Measurements from ENCODE around the gene ACCSL.

The ACCSL gene

DNA sequence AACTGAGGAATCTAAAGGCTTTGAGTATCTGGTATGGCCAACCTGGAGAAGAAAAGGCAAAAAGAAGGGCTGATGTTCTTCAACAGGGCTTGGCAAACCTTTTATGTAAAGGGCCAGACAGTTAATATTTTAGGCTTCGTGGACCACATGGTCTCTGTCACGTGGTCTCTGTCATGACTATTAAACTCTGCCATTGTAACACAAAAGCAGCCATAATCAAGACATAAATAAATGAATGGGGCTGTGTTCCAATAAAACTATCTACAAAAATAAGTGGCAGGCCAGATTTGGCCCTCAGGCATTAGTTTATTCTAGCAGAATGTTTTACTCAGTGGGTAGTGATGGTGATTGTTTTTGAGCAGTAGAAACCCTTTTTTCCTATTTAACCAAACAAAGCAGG is 483 bp upstream of the ACCSL start:
- TF ChIP-seq, protein P1, sequence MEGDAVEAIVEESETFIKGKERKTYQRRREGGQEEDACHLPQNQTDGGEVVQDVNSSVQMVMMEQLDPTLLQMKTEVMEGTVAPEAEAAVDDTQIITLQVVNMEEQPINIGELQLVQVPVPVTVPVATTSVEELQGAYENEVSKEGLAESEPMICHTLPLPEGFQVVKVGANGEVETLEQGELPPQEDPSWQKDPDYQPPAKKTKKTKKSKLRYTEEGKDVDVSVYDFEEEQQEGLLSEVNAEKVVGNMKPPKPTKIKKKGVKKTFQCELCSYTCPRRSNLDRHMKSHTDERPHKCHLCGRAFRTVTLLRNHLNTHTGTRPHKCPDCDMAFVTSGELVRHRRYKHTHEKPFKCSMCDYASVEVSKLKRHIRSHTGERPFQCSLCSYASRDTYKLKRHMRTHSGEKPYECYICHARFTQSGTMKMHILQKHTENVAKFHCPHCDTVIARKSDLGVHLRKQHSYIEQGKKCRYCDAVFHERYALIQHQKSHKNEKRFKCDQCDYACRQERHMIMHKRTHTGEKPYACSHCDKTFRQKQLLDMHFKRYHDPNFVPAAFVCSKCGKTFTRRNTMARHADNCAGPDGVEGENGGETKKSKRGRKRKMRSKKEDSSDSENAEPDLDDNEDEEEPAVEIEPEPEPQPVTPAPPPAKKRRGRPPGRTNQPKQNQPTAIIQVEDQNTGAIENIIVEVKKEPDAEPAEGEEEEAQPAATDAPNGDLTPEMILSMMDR (IDR thresholded peaks at IDR 0.05) = no peak
- Mint-ChIP-seq H3K4me1 (no peaks in the 10 kb centered on the region), H3K9me3 (no peaks in the 10 kb centered on the region), H3K4me3 (no peak overlapping the region), H3K27me3 (ENCODE audit: low read depth, poor library complexity) (peaks cover 26% of the 10 kb centered on the region), H3K27ac (no peak overlapping the region), H3K36me3 (ENCODE audit: low read depth) (no peaks in the 10 kb centered on the region)
- DNase-seq = no peak

DNA sequence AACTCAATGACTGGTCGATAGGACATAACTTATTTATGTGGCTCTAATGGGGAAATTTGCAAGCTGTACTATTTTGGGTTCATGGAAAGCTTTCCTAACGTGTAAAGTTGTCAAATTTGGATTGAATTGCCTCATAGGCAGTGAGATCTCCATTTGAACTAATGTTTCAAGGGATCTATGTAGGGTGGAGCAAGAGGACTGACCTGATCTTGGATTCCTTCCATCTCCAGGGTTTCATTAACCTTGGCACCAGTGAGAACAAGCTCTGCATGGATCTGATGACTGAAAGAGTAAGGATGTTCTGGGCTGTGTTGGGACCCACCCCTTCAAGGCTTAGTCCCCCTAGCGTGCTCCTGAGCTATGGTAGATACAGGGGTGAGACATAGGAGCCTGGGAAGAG is 2.1 kb downstream of the ACCSL start:
- no peaks in the 10 kb centered on the region for H3K36me3 Mint-ChIP-seq (ENCODE audit: low read depth)
- H3K9me3 Mint-ChIP-seq = no peaks in the 10 kb centered on the region
- no peaks in the 10 kb centered on the region for H3K4me1 Mint-ChIP-seq
- no peak for DNase-seq
- TF ChIP-seq, protein P1 (IDR thresholded peaks at IDR 0.05) = no peak
- peaks cover 17% of the 10 kb centered on the region for H3K27me3 Mint-ChIP-seq (ENCODE audit: low read depth, poor library complexity)
- no peak overlapping the region for H3K27ac Mint-ChIP-seq
- no peak overlapping the region for H3K4me3 Mint-ChIP-seq

DNA sequence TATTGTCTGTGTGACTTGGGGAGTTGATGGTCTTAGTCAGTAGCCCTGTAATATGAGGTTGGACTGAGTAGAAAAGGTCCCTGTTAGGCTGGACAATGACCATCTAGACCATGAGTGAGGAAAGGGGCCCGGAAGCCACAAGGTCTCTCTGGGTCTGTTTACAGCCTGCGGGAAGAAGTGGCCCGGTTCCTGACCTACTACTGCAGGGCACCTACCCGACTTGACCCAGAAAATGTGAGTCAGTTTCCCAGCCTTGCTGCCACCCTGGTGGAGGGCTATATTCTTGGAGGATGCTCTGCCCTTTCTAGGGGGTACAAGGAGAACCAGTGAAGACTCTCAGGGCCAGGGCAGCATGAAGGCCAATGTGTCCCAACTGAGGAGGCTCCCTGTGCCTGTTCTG is 3.4 kb downstream of the ACCSL start:
- TF ChIP-seq, protein P1 (IDR thresholded peaks at IDR 0.05) = no peak
- Mint-ChIP-seq H3K27ac (no peak overlapping the region), H3K4me3 (no peak overlapping the region), H3K9me3 (no peaks in the 10 kb centered on the region), H3K27me3 (ENCODE audit: low read depth, poor library complexity) (peaks cover 11% of the 10 kb centered on the region), H3K36me3 (ENCODE audit: low read depth) (no peaks in the 10 kb centered on the region), H3K4me1 (no peaks in the 10 kb centered on the region)
- no peak for DNase-seq

DNA sequence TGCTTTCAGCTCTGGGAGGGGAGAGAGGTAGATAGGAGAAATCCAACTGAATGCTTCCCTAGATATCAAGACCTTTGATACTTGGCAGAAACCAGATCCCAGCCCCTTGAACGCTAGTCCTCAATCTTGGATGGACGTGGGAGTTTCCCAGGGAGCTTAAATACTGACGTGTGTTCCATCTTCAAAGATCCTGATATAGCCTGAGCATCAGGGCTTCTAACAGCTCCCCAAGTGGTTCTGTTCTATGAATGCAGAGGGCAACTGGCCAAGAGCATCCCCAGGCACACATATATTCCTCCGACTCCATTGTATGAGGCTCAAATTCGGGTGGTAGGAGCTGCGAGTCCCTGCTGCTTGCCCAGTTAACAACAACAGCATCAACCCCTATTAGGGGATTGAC is 9.6 kb downstream of the ACCSL start:
- DNase-seq = no peak
- TF ChIP-seq, protein P1 (IDR thresholded peaks at IDR 0.05) = no peak
- Mint-ChIP-seq H3K27me3 (ENCODE audit: low read depth, poor library complexity) (peaks cover 18% of the 10 kb centered on the region), H3K36me3 (ENCODE audit: low read depth) (no peaks in the 10 kb centered on the region), H3K27ac (no peak overlapping the region), H3K4me3 (no peak overlapping the region), H3K9me3 (no peaks in the 10 kb centered on the region), H3K4me1 (no peaks in the 10 kb centered on the region)

DNA sequence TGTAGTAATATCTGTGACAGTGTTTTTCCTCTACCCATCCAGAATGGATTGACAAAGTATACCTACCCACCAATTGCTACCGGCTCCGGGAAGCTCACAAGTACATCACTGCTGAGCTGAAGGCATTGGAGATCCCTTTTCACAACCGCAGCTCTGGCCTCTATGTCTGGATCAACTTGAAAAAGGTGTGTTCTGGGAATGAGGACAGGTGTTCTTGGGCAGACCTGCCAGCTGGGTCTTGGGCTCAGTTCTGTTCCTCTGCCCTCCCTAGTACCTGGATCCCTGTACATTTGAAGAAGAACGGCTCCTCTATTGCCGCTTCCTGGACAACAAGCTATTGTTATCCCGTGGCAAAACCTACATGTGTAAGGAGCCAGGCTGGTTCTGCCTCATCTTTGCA is 10.5 kb downstream of the ACCSL start:
- H3K4me1 Mint-ChIP-seq = no peaks in the 10 kb centered on the region
- TF ChIP-seq, protein P1 (IDR thresholded peaks at IDR 0.05) = no peak
- no peak for DNase-seq

DNA sequence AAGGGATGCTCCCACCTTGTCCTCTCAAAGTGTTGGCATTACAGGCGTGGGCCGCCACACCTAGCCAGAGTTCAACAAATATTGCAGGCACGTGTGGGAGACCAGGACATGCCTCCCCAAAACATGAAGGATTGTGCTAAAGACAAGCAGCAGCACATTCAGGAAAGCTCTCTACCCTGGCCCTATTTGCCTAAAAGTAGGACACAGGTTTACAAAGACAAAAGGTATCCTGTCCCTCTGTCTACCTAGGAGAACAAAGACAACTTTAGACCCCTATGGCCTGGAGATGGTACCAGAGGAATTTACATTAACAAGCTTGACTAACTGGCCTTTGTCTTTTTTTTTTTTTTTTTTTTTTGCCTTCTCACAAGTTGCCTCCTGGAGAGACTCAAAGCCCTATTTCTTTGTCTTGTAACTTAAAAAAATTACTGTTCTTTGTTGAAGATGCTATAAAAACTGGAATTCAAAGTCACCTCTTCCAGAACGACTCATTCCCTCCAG is 17.4 kb downstream of the ACCSL start:
- no peak for DNase-seq
- peak overlapping the region; percentile 83 for H3K4me3 Mint-ChIP-seq

More for the DNA sequence above, 10.5 kb downstream of the ACCSL start:
- Mint-ChIP-seq H3K4me3 (no peak overlapping the region), H3K9me3 (no peaks in the 10 kb centered on the region), H3K27me3 (ENCODE audit: low read depth, poor library complexity) (peaks cover 22% of the 10 kb centered on the region), H3K27ac (no peak overlapping the region), H3K36me3 (ENCODE audit: low read depth) (no peaks in the 10 kb centered on the region)

More for the DNA sequence above, 17.4 kb downstream of the ACCSL start:
- H3K27me3 Mint-ChIP-seq (ENCODE audit: low read depth, poor library complexity) = peaks cover 17% of the 10 kb centered on the region
- TF ChIP-seq, protein P1 (IDR thresholded peaks at IDR 0.05) = no peak
- H3K9me3 Mint-ChIP-seq = no peaks in the 10 kb centered on the region
- H3K36me3 Mint-ChIP-seq (ENCODE audit: low read depth) = no peaks in the 10 kb centered on the region
- no peak overlapping the region for H3K27ac Mint-ChIP-seq
- H3K4me1 Mint-ChIP-seq = peaks cover 29% of the 10 kb centered on the region
